HepG2 (cell line): Measurements from ENCODE around the gene ATP13A3. TPM values are rescaled to one million over a fixed set of nuclear protein-coding genes. Genes with fewer than 3 reads are reported as not detected.

Experiments
- ATAC-seq: fragments of 200-7000 bp; cut with Tn5 transposase; 3 replicates; pipeline ENCODE4 v1.9.1; 2020; ENCODE audit warnings: mild to moderate bottlenecking, moderate library complexity
- BruUV-seq: library from RNA; stranded (reverse); fragments of 400-500 nt; replicated peaks from 2 replicates; lab custom pipeline; 2021; lab: Mats Ljungman, UMichigan
- CTCF ChIA-PET: fragments of 300-600 bp; formaldehyde crosslinking; extraction: SDS; loops from one replicate; lab custom pipeline; 2021; ENCODE audit warnings: low total read pairs, inconsistent platforms, low intra/inter-chr PET ratio; lab: Yijun Ruan, JAX
- POLR2A ChIA-PET: fragments of 350-600 bp; sonication (Branson Sonifier 250); formaldehyde crosslinking; loops from one replicate; lab custom pipeline; 2020; ENCODE audit warnings: antibody characterized with exemption, inconsistent platforms; lab: Yijun Ruan, JAX
- DNase-seq: peaks from one replicate; pipeline ENCODE4 v3.0.0-alpha.2; 2015; ENCODE audit warnings: low spot score
- FAIRE-seq: peaks from 3 replicates; lab custom pipeline; 2011; peaks lifted over from hg19 to GRCh38; lab: Jason Lieb, UNC
- H2AFZ ChIP-seq: one replicate; pipeline ENCODE4 v1.6.1; 2011; ENCODE audit warnings: low read length, inconsistent platforms
- H3K27ac ChIP-seq: fragments of 300-600 bp; 3 replicates; pipeline ENCODE4 v1.8.0; 2011; ENCODE audit warnings: mixed run types, mild to moderate bottlenecking, mixed read lengths, low read length, inconsistent platforms; ENCODE audit not compliant: insufficient read depth; ENCODE audit errors: extremely low read length
- H3K27me3 ChIP-seq, 2 experiments: fragments of 200-600 bp in 1 of 2; 2 replicates in 1 of 2; 3 replicates in 1 of 2; pipeline versions ENCODE4 v1.6.0 to v1.8.0; 2011; ENCODE audit warnings: low read length in 2 of 2, mild to moderate bottlenecking in 2 of 2, moderate library complexity in 2 of 2, inconsistent platforms in 1 of 2; ENCODE audit not compliant: insufficient read depth in 2 of 2, control insufficient read depth in 1 of 2
- H3K36me3 ChIP-seq, 2 experiments: fragments of 200-600 bp in 1 of 2; replicated peaks in 1 of 2; 2 replicates in 1 of 2; 3 replicates in 1 of 2; pipeline versions ENCODE4 v1.5.1 to v1.8.0; 2011; ENCODE audit warnings: low read length in 2 of 2, inconsistent platforms in 1 of 2; ENCODE audit not compliant: insufficient read depth in 2 of 2, control insufficient read depth in 1 of 2
- H3K4me1 ChIP-seq: 2 replicates; pipeline ENCODE4 v1.5.1; 2012; ENCODE audit warnings: low read length, inconsistent platforms; ENCODE audit not compliant: insufficient read depth
- H3K4me2 ChIP-seq: 2 replicates; pipeline ENCODE4 v1.6.0; 2011; ENCODE audit warnings: low read depth, low read length, inconsistent platforms
- H3K4me3 ChIP-seq, 3 experiments: fragments of 200-600 bp in 1 of 3; sonication (generic), shearing (Covaris generic) in 1 of 3; replicated peaks in 1 of 3; 2 replicates each; pipeline ENCODE4 v1.5.1; 2011 to 2016; ENCODE audit warnings: low read length in 3 of 3, inconsistent platforms in 2 of 3, low read depth in 2 of 3, mild to moderate bottlenecking in 2 of 3, control low read depth in 1 of 3, mixed read lengths in 1 of 3; ENCODE audit not compliant: insufficient read depth in 1 of 3
- H3K79me2 ChIP-seq: one replicate; pipeline ENCODE4 v1.6.1; 2011; ENCODE audit warnings: low read length, inconsistent platforms; ENCODE audit not compliant: insufficient read depth
- H3K9ac ChIP-seq: 2 replicates; pipeline ENCODE4 v1.6.0; 2011; ENCODE audit warnings: mild to moderate bottlenecking, low read depth, low read length, inconsistent platforms; ENCODE audit not compliant: insufficient read depth
- H3K9me3 ChIP-seq: 2 replicates; pipeline ENCODE4 v1.5.1; 2012; ENCODE audit warnings: mild to moderate bottlenecking, low read length
- H4K20me1 ChIP-seq: 2 replicates; pipeline ENCODE4 v1.6.0; 2011; ENCODE audit warnings: inconsistent platforms, mild to moderate bottlenecking, low read length, moderate library complexity; ENCODE audit not compliant: insufficient read depth
- ATF7-NPFF ChIP-seq: sonication (generic); formaldehyde crosslinking; IDR thresholded peaks from 2 replicates; pipeline ENCODE4 v1.8.1; 2023; ENCODE audit warnings: mild to moderate bottlenecking, low read depth, missing genetic modification reagents, moderate library complexity
- BORCS8-MEF2B ChIP-seq: sonication (generic); formaldehyde crosslinking; IDR thresholded peaks from 2 replicates; pipeline ENCODE4 v1.8.0; 2022; ENCODE audit warnings: mild to moderate bottlenecking, missing genetic modification reagents
- EHMT2 ChIP-seq: fragments of 200-600 bp; sonication (generic); IDR thresholded peaks from 2 replicates; pipeline ENCODE4 v1.7.0; 2017; ENCODE audit warnings: antibody characterized with exemption, low read depth, low read length, borderline replicate concordance
- GPN1 ChIP-seq: sonication (generic); formaldehyde crosslinking; IDR thresholded peaks from 2 replicates; pipeline ENCODE4 v1.5.1; 2020; ENCODE audit warnings: missing genetic modification reagents, borderline replicate concordance
- MAF1 ChIP-seq: sonication (generic); formaldehyde crosslinking; IDR thresholded peaks from 2 replicates; pipeline ENCODE4 v1.5.0; 2020; ENCODE audit warnings: missing genetic modification reagents, borderline replicate concordance
- MEIS1 ChIP-seq: sonication (generic); formaldehyde crosslinking; IDR thresholded peaks from 2 replicates; pipeline ENCODE4 v1.9.0; 2021; ENCODE audit warnings: mild to moderate bottlenecking, missing genetic modification reagents, moderate library complexity, borderline replicate concordance
- PBX3 ChIP-seq: sonication (generic); formaldehyde crosslinking; IDR thresholded peaks from 2 replicates; pipeline ENCODE4 v1.8.1; 2023; ENCODE audit warnings: missing genetic modification reagents, inconsistent platforms, borderline replicate concordance
- ZNF441 ChIP-seq: sonication (generic); formaldehyde crosslinking; IDR thresholded peaks from 2 replicates; pipeline ENCODE4 v1.7.0; 2021; ENCODE audit warnings: missing genetic modification reagents, borderline replicate concordance
- ZNF850 ChIP-seq: sonication (generic); formaldehyde crosslinking; conservative IDR thresholded peaks from 2 replicates; pipeline ENCODE4 v1.9.0; 2021; ENCODE audit warnings: mild to moderate bottlenecking, missing genetic modification reagents
- WGBS: methylation state at CpG from one replicate; pipeline ENCODE4 v1.1.6; 2017; ENCODE audit warnings: low lambda C conversion rate; 5-methylcytosine and 5-hydroxymethylcytosine counted together
- in situ Hi-C: cut with HindIII; loops from 2 replicates; pipeline ENCODE4 v1.10.0; 2017; ENCODE audit warnings: low pct_unique_long_range_greater_than_20kb; ENCODE audit not compliant: extremely low pct_ligation_motif_present
- intact Hi-C: fragments of 100-400 bp; cut with micrococcal nuclease; formaldehyde crosslinking; loops from one replicate; pipeline ENCODE4 v1.10.0; 2022; ENCODE audit not compliant: unreplicated experiment
- polyA plus RNA-seq, 8 experiments: library from polyadenylated mRNA; depleted of rRNA in 3 of 8; stranded (reverse) in 7 of 8; unstranded in 1 of 8; fragments of >200 nt; fragmentation: Illumina TruSeq in 4 of 8; extraction: Trizol in 4 of 8; gene quantifications; 2 replicates each; pipeline versions ENCODE4 v1.2.1 to v1.2.3, GENCODE V29; 2011 to 2016; ENCODE audit warnings: low read depth in 4 of 8, missing spikeins in 1 of 8, mixed read lengths in 1 of 8; ENCODE audit not compliant: insufficient read depth in 1 of 8
- total RNA-seq, 5 experiments: library from RNA; depleted of rRNA; stranded (reverse); fragments of >200 nt; fragmentation: Illumina TruSeq; extraction: Trizol; gene quantifications; 2 replicates each; pipeline ENCODE4 v1.2.3, GENCODE V29; 2016; ENCODE audit warnings: low read depth in 1 of 5
- TF ChIP-seq, protein P1 (sequence below): IDR thresholded peaks from 2 replicates; pipeline ENCODE4 v1.6.1; 2016; ENCODE audit warnings: low read depth, control low read depth
- TF ChIP-seq, protein P2 (sequence below): sonication (generic); formaldehyde crosslinking; IDR thresholded peaks from 2 replicates; pipeline ENCODE4 v1.4.0; 2020; ENCODE audit warnings: missing genetic modification reagents

The ATP13A3 gene
- total and polyA plus RNA-seq, 2 of the 13 experiments (the other 11 are each of a cell fraction or from before 2014, with no cell fraction given): 44.9 to 80.8 TPM

DNA sequence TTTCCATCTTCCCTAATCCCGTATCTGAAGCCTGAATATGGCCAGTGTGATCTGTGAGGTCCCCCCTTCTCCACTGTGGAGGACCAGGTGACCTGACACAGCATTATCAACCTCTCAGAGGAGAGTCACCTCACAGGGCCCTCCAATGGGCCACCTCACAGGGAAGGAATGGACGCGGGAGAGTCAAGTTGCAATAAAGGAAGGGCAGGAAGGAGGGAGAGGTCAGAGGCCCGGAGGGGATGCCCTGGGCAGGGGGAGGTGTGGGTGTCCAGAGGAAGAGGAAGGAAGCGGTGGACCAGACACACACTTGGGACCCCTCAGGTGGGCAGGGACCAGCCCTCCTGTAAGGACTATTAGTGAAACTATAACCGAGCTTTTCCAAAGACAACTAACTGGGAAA lies 102.6 kb downstream of the ATP13A3 start (continued):
- TF ChIP-seq MEIS1 (no peak), MAF1 (CRISPR knock-in tag) (no peak), PBX3 (no peak), ATF7-NPFF (CRISPR knock-in tag) (no peak)

- no peak for DNase-seq
- H3K9me3 ChIP-seq: no peaks in the 10 kb centered on the region
Observed at GRCh38 chr3:194383276-194383940, 103.4 kb downstream of the ATP13A3 start.

More at GRCh38 chr3:194383276-194383940, 103.4 kb downstream of the ATP13A3 start:
- Histone ChIP-seq H3K4me2 (no peak overlapping the region), H2AFZ (no peak overlapping the region), H3K4me1 (peaks cover 9% of the 10 kb centered on the region; the same call in 1 of the 2 replicates), H4K20me1 (no peaks in the 10 kb centered on the region), H3K79me2 (no peaks in the 10 kb centered on the region), H3K4me3 (no peak overlapping the region), H3K27ac (no peak overlapping the region), H3K27me3 (peaks cover 14 to 79% of the 10 kb centered on the region in 2 experiments), H3K9ac (no peak overlapping the region)
- 59% methylated on average over 14 of the region's 14 CpGs for WGBS
- BruUV-seq: no TSS peak
- in situ Hi-C loops (no loop called here), intact Hi-C loops (no loop called here)
- ChIA-PET CTCF (no interaction called here), POLR2A (no interaction called here)
- TF ChIP-seq, protein P1, sequence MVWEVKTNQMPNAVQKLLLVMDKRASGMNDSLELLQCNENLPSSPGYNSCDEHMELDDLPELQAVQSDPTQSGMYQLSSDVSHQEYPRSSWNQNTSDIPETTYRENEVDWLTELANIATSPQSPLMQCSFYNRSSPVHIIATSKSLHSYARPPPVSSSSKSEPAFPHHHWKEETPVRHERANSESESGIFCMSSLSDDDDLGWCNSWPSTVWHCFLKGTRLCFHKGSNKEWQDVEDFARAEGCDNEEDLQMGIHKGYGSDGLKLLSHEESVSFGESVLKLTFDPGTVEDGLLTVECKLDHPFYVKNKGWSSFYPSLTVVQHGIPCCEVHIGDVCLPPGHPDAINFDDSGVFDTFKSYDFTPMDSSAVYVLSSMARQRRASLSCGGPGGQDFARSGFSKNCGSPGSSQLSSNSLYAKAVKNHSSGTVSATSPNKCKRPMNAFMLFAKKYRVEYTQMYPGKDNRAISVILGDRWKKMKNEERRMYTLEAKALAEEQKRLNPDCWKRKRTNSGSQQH (CRISPR knock-in tag): no peak
- no peak for TF ChIP-seq BORCS8-MEF2B (CRISPR knock-in tag)
- TF ChIP-seq, protein P2, sequence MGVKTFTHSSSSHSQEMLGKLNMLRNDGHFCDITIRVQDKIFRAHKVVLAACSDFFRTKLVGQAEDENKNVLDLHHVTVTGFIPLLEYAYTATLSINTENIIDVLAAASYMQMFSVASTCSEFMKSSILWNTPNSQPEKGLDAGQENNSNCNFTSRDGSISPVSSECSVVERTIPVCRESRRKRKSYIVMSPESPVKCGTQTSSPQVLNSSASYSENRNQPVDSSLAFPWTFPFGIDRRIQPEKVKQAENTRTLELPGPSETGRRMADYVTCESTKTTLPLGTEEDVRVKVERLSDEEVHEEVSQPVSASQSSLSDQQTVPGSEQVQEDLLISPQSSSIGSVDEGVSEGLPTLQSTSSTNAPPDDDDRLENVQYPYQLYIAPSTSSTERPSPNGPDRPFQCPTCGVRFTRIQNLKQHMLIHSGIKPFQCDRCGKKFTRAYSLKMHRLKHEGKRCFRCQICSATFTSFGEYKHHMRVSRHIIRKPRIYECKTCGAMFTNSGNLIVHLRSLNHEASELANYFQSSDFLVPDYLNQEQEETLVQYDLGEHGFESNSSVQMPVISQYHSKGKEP (CRISPR knock-in tag): no peak
- TF ChIP-seq GPN1 (CRISPR knock-in tag): no peak
- TF ChIP-seq EHMT2: no peak
- TF ChIP-seq ZNF850 (CRISPR knock-in tag): no peak
- TF ChIP-seq ZNF441 (CRISPR knock-in tag): no peak
- TF ChIP-seq, all 625 proteins: peak for 0
- no peak for ATAC-seq
- no peaks in the 10 kb centered on the region for H3K36me3 ChIP-seq
- FAIRE-seq: no peak
